Left ventricle myocardium superior (tissue), 1 donor: ENCODE results near the gene GSX2. TPM values are rescaled to one million over a fixed set of nuclear protein-coding genes. Genes with fewer than 3 reads are reported as not detected.

Source experiments
- ATAC-seq: fragments of 200-7000 bp; cut with Tn5 transposase; one replicate; pipeline ENCODE4 v1.9.1; 2020; ENCODE audit warnings: mild to moderate bottlenecking, moderate library complexity
- DNase-seq: peaks from one replicate; pipeline ENCODE4 v3.0.0-alpha.2; 2020
- intact Hi-C: fragments of 100-400 bp; cut with micrococcal nuclease; formaldehyde crosslinking; loops from one replicate; pipeline ENCODE4 v1.11.0; 2022
- total RNA-seq: library from RNA; stranded (reverse); fragmentation: NEBNext Ultra II Directional; extraction: Animal tissue kit (Norgen Biotek cat#: 25700); gene quantifications from one replicate; pipeline ENCODE4 v1.2.1, GENCODE V29; 2021
- donor health status: DM: no; HTN: yes; CAD: no; lungs with severe emphysema.

Gene GSX2
- total RNA-seq, 1 donor from 2014 or later = not detected

DNA sequence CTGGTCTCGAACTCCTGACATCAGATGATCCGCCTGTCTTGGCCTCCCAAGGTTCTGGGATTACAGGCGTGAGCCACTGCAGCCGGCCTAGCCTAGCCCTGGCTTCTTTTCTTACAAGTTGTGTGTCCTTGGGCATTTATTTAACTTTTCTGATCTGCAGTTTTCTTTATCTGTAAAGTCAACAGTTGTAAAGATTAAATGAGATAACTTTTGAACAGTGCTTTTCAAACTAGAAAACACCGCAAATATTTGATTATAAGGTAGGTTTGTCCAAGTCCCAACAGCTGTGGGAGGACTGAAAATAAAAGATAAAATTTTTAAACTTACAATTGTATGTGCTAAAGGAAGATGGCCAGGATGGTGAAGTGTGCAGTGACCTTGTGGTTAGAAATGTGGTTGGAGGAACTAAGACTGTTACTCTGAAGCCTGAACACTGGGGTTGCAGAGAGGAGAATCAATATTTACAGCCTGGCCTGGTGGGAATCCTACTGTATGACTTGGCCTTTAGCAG lies 44.8 kb downstream of the GSX2 start:
- intact Hi-C loops = no loop called here
- ATAC-seq (no peak), DNase-seq (no peak)

DNA sequence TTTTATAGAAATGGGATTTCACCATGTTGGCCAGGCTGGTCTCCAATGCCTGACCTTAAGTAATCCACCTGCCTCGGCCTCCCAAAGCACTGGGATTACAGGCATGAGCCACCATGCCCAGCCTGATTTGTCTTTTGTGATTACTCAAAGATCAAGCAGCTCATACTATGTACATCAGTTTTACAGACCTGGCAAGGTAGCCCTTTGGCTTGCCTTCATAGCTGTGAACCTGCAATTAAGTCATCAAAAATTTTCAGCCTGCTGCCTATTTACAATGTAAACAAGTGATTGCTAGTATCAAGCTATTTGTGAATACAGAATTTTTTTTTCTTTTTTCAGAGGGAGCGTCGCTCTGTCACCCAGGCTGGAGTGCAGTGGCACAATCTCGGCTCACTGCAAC lies 46.2 kb downstream of the GSX2 start:
- intact Hi-C loops = no loop called here
- no peak for ATAC-seq
- no peak for DNase-seq

DNA sequence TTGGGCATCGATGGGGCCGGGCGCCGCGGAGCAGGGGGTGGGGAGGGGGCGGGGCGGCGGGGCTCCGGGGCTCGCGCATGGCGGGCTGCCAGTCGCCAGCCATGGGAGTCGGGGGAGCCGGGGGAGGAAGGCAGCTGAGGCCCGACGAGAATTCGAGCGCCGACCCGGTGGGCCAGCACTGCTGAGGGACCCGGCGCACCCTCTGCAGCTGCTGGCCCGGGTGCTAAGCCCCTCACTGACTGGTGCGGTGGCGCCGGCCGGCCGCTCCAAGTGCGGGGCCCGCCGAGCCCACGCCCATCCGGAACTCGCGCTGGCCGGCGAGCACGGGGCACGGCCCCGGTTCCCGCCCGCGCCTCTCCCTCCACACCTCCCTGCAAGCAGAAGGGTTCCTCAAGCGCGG lies 49.4 kb downstream of the GSX2 start:
- intact Hi-C loops = no loop called here
- DNase-seq (no peak), ATAC-seq (no peak)

Other genes starting within 250 kb of the GSX2 start
- gene CHIC2, start 35.6 kb upstream of the GSX2 start, total RNA-seq = 6.7 TPM
- gene PDGFRA, start 129.1 kb downstream of the GSX2 start, total RNA-seq = 21.6 TPM